ENCODE data around the gene MYO1G. TPM values are rescaled to one million over a fixed set of nuclear protein-coding genes. Genes with fewer than 3 reads are reported as not detected.

The MYO1G gene
- total RNA-seq, 1 experiment from 2014 or later, result 0.57 TPM

- H3K4me1 ChIP-seq (ENCODE audit: insufficient read depth, low read length), result no peaks in the 10 kb centered on the region
- H2BK120ac ChIP-seq (ENCODE audit: low read depth, low read length, poor library complexity, severe bottlenecking), result no peak overlapping the region
- H2BK12ac ChIP-seq (ENCODE audit: insufficient read length, low read depth, low read length), result no peak overlapping the region
- no peak overlapping the region for H3K18ac ChIP-seq (ENCODE audit: insufficient read length, low read depth, low read length)
- H3K23ac ChIP-seq (ENCODE audit: insufficient read length, low read depth, low read length), result no peak overlapping the region
- no peak overlapping the region for H3K56ac ChIP-seq (ENCODE audit: insufficient read length, low read depth, low read length)
- H3K79me1 ChIP-seq (ENCODE audit: insufficient read depth, low read depth, low read length, poor library complexity, severe bottlenecking), result no peaks in the 10 kb centered on the region
- no peak overlapping the region for H4K8ac ChIP-seq (replicated peaks; ENCODE audit: insufficient read length, low read depth, low read length)
- H3T11ph ChIP-seq (ENCODE audit: low read length), result no peak overlapping the region
- TF ChIP-seq CTCF (conservative IDR thresholded peaks at IDR 0.05), result no peak
- peak overlapping the region; percentile 36 for H3K27ac ChIP-seq (ENCODE audit: insufficient read length, low read depth, low read length)
- H3K27me3 ChIP-seq (ENCODE audit: insufficient read depth, low read length), result no peaks in the 10 kb centered on the region
- H3K27me3 Mint-ChIP-seq (ENCODE audit: low read depth), result no peaks in the 10 kb centered on the region
- no peak overlapping the region for H3K4me3 Mint-ChIP-seq
- DNase-seq, result no peak
- H2BK20ac ChIP-seq (ENCODE audit: low read depth, low read length, poor library complexity, severe bottlenecking), result no peak overlapping the region
- no peak overlapping the region for H2AK5ac ChIP-seq (ENCODE audit: insufficient read length, low read length)
- no peak overlapping the region for H3K4ac ChIP-seq (ENCODE audit: low read depth, low read length)
- WGBS (ENCODE audit: extremely low coverage, insufficient read length, low lambda C conversion rate), result no CpG with 5 or more reads among the region's 10 CpGs
- no peaks in the 10 kb centered on the region for H3K23me2 ChIP-seq (ENCODE audit: insufficient read length, low read depth, low read length, poor library complexity, severe bottlenecking)
- peaks cover 7 to 8% of the 10 kb centered on the region in 2 experiments for H3K4me1 Mint-ChIP-seq
- H3K9ac ChIP-seq (ENCODE audit: extremely low read depth, insufficient read length, low read length), result no peak overlapping the region
- no peak overlapping the region for H2AFZ ChIP-seq (ENCODE audit: low read length)
- H4K5ac ChIP-seq (ENCODE audit: insufficient read length, low read depth, low read length), result no peak overlapping the region
- no peaks in the 10 kb centered on the region for H3K9me3 ChIP-seq (ENCODE audit: control insufficient read depth, low read depth, low read length)
- no peaks in the 10 kb centered on the region for H3K9me3 Mint-ChIP-seq
- H3K27ac Mint-ChIP-seq, result no peak overlapping the region
- no peak overlapping the region for H3K4me2 ChIP-seq (ENCODE audit: insufficient read depth, insufficient read length, low read length)
- no peak overlapping the region for H4K91ac ChIP-seq (ENCODE audit: insufficient read length, low read depth, low read length)
- no peak overlapping the region for H3K14ac ChIP-seq (ENCODE audit: insufficient read depth, low read length)
- no peaks in the 10 kb centered on the region for H3K79me2 ChIP-seq (ENCODE audit: insufficient read depth, low read length)
- peaks cover 0 to 29% (median 23%) of the 10 kb centered on the region in 3 experiments; a peak in 6 of 7 replicates for H3K36me3 Mint-ChIP-seq (ENCODE audit: insufficient read depth in 1 of 3, low read depth in 3 of 3)
- no peak overlapping the region for H2BK15ac ChIP-seq (ENCODE audit: low read depth, low read length)
- no peak overlapping the region for H2BK5ac ChIP-seq (ENCODE audit: insufficient read length, low read length)
- no peaks in the 10 kb centered on the region for H4K20me1 ChIP-seq (ENCODE audit: control insufficient read depth, insufficient read depth, insufficient read length)
These were observed 48.4 kb upstream of the MYO1G start for GRCh38 chr7:45026984-45027773.

Data from H9 (cell line).